WERI-Rb-1 (cell line): Measurements from ENCODE around the gene PSMB8.

Experiments used
- DNase-seq: peaks from one replicate; pipeline ENCODE4 v3.0.0-alpha.2; 2020
- H3K27ac ChIP-seq: fragments of 250-450 bp; sonication (Bioruptor Pico); 2 replicates; pipeline ENCODE4 v1.5.1; 2020; ENCODE audit warnings: mild to moderate bottlenecking, moderate library complexity
- H3K27me3 ChIP-seq: fragments of 250-450 bp; sonication (Bioruptor Pico); 2 replicates; pipeline ENCODE4 v1.5.1; 2021; ENCODE audit warnings: mild to moderate bottlenecking, low read depth, moderate library complexity; ENCODE audit not compliant: insufficient read depth, severe bottlenecking
- H3K36me3 ChIP-seq: fragments of 250-450 bp; sonication (Bioruptor Pico); 2 replicates; pipeline ENCODE4 v1.5.1; 2020; ENCODE audit warnings: mild to moderate bottlenecking, moderate library complexity
- H3K4me3 ChIP-seq: 2 replicates; pipeline ENCODE4 v1.5.1; 2011; ENCODE audit warnings: low read depth, mild to moderate bottlenecking, control low read depth, low read length
- H3K9me3 ChIP-seq: fragments of 250-450 bp; sonication (Bioruptor Pico); 2 replicates; pipeline ENCODE4 v1.5.1; 2021; ENCODE audit warnings: mild to moderate bottlenecking, moderate library complexity; ENCODE audit not compliant: severe bottlenecking
- CTCF ChIP-seq: IDR thresholded peaks from 2 replicates; pipeline ENCODE4 v1.5.1; 2011; ENCODE audit warnings: low read depth, mild to moderate bottlenecking, control low read depth, inconsistent platforms, low read length

Gene PSMB8

GRCh38 chr6:32830017-32830416 lies 13.8 kb downstream of the PSMB8 start:
- no peaks in the 10 kb centered on the region for H3K9me3 ChIP-seq
- H3K27me3 ChIP-seq, result no peaks in the 10 kb centered on the region
- H3K27ac ChIP-seq, result no peak overlapping the region
- no peak overlapping the region for H3K4me3 ChIP-seq
- no peak for TF ChIP-seq CTCF
- H3K36me3 ChIP-seq, result no peaks in the 10 kb centered on the region
- DNase-seq, result no peak

GRCh38 chr6:32829495-32829894 lies 14.4 kb downstream of the PSMB8 start:
- no peak for TF ChIP-seq CTCF
- no peaks in the 10 kb centered on the region for H3K27me3 ChIP-seq
- H3K36me3 ChIP-seq, result no peaks in the 10 kb centered on the region
- H3K27ac ChIP-seq, result no peak overlapping the region
- DNase-seq, result no peak
- H3K9me3 ChIP-seq, result no peaks in the 10 kb centered on the region
- no peak overlapping the region for H3K4me3 ChIP-seq

- TF ChIP-seq CTCF, result no peak
- no peaks in the 10 kb centered on the region for H3K36me3 ChIP-seq
- no peak for DNase-seq
These were observed 16.8 kb downstream of the PSMB8 start for GRCh38 chr6:32827025-32827424.

GRCh38 chr6:32825966-32826365 lies 17.9 kb downstream of the PSMB8 start:
- TF ChIP-seq CTCF, result peak; percentile 68
- Histone ChIP-seq H3K9me3 (no peaks in the 10 kb centered on the region), H3K36me3 (no peaks in the 10 kb centered on the region), H3K27ac (no peak overlapping the region), H3K4me3 (no peak overlapping the region), H3K27me3 (no peaks in the 10 kb centered on the region)
- DNase-seq, result no peak

More at GRCh38 chr6:32827025-32827424, 16.8 kb downstream of the PSMB8 start:
- no peak overlapping the region for H3K4me3 ChIP-seq
- no peaks in the 10 kb centered on the region for H3K27me3 ChIP-seq
- no peaks in the 10 kb centered on the region for H3K9me3 ChIP-seq
- no peak overlapping the region for H3K27ac ChIP-seq

- H3K9me3 ChIP-seq, result no peaks in the 10 kb centered on the region
- no peak for TF ChIP-seq CTCF
- no peaks in the 10 kb centered on the region for H3K36me3 ChIP-seq
- no peaks in the 10 kb centered on the region for H3K27me3 ChIP-seq
- H3K4me3 ChIP-seq, result no peak overlapping the region
- DNase-seq, result no peak
- no peak overlapping the region for H3K27ac ChIP-seq
These were observed 24.1 kb downstream of the PSMB8 start for GRCh38 chr6:32819729-32820128.

- no peak overlapping the region for H3K4me3 ChIP-seq
- H3K27ac ChIP-seq, result no peak overlapping the region
- H3K9me3 ChIP-seq, result no peaks in the 10 kb centered on the region
- H3K36me3 ChIP-seq, result no peaks in the 10 kb centered on the region
- no peaks in the 10 kb centered on the region for H3K27me3 ChIP-seq
- TF ChIP-seq CTCF, result no peak
- DNase-seq, result no peak
These were observed 25.0 kb downstream of the PSMB8 start for GRCh38 chr6:32818867-32819266.
